Right cardiac atrium (tissue), 5 donors: ENCODE data around the gene CPNE5. TPM values are rescaled to one million over a fixed set of nuclear protein-coding genes. Genes with fewer than 3 reads are reported as not detected.

Experiments used
- ATAC-seq, 2 donors: fragments of 200-7000 bp; cut with Tn5 transposase; one replicate each; pipeline versions ENCODE4 v1.8.0 to v1.9.1; 2020; ENCODE audit warnings: moderate library complexity in 2 of 2, mild to moderate bottlenecking in 1 of 2
- DNase-seq, 3 donors: peaks; one replicate each; pipeline ENCODE4 v3.0.0-alpha.2; 2020
- H3K27ac ChIP-seq: one replicate; pipeline ENCODE4 v1.5.1; 2013; ENCODE audit warnings: mild to moderate bottlenecking, low read length, control low read depth, moderate library complexity
- H3K27me3 ChIP-seq: one replicate; pipeline ENCODE4 v1.6.1; 2013; ENCODE audit not compliant: control insufficient read depth, insufficient read depth
- H3K4me1 ChIP-seq: one replicate; pipeline ENCODE4 v1.6.1; 2013; ENCODE audit warnings: low read length; ENCODE audit not compliant: control insufficient read depth, insufficient read depth
- H3K4me3 ChIP-seq: one replicate; pipeline ENCODE4 v1.5.1; 2013; ENCODE audit warnings: low read length, control low read depth
- H3K9me3 ChIP-seq: one replicate; pipeline ENCODE4 v1.6.1; 2013; ENCODE audit warnings: low read length; ENCODE audit not compliant: control insufficient read depth
- WGBS: extraction: QIAGEN DNeasy Blood & Tissue Kit; methylation state at CpG from one replicate; pipeline ENCODE4 v1.1.7; 2013; 5-methylcytosine and 5-hydroxymethylcytosine counted together
- intact Hi-C, 4 donors: fragments of 100-400 bp; cut with DNase I; formaldehyde crosslinking; loops; one replicate each; pipeline versions ENCODE4 v1.11.0 to v1.14.0; 2022 to 2023
- polyA plus RNA-seq: library from polyadenylated mRNA; stranded (reverse); fragments of 200-250 nt; gene quantifications from one replicate; pipeline ENCODE4 v1.2.3, GENCODE V29; 2013
- total RNA-seq, 4 donors: library from RNA; stranded (reverse); fragmentation: NEBNext Ultra II Directional; extraction: Animal tissue kit (Norgen Biotek cat#: 25700); gene quantifications; one replicate each; pipeline ENCODE4 v1.2.1, GENCODE V29; 2021
- donor health status: healthy with polysubstance abuse.
- donor health status: DM: no; HTN: yes; CAD: no.
- donor health status: DM: no; HTN: no; CAD: no.
- donor health status: DM: no; HTN: yes; CAD: no; lungs with severe emphysema.
- donor health status: DM: yes; HTN: yes; CAD: no.

The CPNE5 gene
- total and polyA plus RNA-seq, 5 donors: 27.5 to 80.9 (median 64.6) TPM

GRCh38 chr6:36786055-36786675 lies 53.1 kb downstream of the CPNE5 start:
- Histone ChIP-seq H3K27ac (no peak overlapping the region), H3K4me3 (no peak overlapping the region), H3K4me1 (no peaks in the 10 kb centered on the region), H3K27me3 (no peaks in the 10 kb centered on the region), H3K9me3 (no peaks in the 10 kb centered on the region)
- intact Hi-C loops: no loop called here
- DNase-seq (peak in 1 of 3 donors; percentile 17), ATAC-seq (no peak)
- 57% methylated on average over 6 of the region's 6 CpGs for WGBS

DNA sequence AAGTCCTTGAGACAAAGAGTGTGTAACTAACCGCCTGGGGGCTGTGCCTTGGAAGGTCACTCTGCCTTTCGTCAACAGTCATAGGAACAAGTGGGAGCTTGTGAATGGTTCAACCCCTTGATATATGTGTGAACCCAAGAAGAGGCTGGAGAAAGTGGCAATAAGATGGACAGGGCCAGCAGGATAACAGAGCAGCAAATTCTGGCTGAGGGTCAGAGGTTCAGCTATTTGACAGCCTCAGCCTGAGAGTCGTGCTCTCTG lies 54.9 kb downstream of the CPNE5 start:
- intact Hi-C loops: no loop called here
- Histone ChIP-seq H3K4me1 (no peaks in the 10 kb centered on the region), H3K4me3 (no peak overlapping the region), H3K9me3 (no peaks in the 10 kb centered on the region), H3K27me3 (no peaks in the 10 kb centered on the region), H3K27ac (no peak overlapping the region)
- WGBS: 65% methylated on average over 3 of the region's 3 CpGs
- ATAC-seq: no peak
- no peak for DNase-seq

GRCh38 chr6:36783603-36784375 lies 55.5 kb downstream of the CPNE5 start:
- H3K27ac ChIP-seq: no peak overlapping the region
- intact Hi-C loops: no loop called here
- H3K4me1 ChIP-seq: no peaks in the 10 kb centered on the region
- ATAC-seq (peak; percentile 5 to 53), DNase-seq (no peak)
- no peak overlapping the region for H3K4me3 ChIP-seq
- no peaks in the 10 kb centered on the region for H3K27me3 ChIP-seq
- 69% methylated on average over 5 of the region's 5 CpGs for WGBS
- H3K9me3 ChIP-seq: no peaks in the 10 kb centered on the region

DNA sequence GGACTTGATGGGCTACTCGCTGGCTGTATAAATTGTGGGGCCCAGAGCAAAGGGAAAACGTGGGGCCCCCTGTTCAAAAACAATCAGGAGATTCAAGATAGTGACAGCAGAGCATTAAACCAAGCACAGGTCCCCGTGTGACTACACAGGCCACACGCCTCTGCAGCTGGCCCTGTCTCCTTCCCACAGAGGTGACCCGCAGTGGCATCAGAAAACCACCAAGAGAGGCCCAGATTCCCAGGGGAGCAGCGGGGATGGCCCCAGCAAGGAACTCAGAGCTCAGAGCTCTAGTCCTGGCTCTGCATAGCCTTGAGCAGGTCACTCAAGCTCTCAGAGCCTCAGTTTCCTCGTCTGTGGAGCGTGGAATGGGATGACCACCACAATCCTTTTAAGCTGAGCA lies 57.6 kb downstream of the CPNE5 start:
- peak in 1 of 3 donors; percentile 23 for DNase-seq

DNA sequence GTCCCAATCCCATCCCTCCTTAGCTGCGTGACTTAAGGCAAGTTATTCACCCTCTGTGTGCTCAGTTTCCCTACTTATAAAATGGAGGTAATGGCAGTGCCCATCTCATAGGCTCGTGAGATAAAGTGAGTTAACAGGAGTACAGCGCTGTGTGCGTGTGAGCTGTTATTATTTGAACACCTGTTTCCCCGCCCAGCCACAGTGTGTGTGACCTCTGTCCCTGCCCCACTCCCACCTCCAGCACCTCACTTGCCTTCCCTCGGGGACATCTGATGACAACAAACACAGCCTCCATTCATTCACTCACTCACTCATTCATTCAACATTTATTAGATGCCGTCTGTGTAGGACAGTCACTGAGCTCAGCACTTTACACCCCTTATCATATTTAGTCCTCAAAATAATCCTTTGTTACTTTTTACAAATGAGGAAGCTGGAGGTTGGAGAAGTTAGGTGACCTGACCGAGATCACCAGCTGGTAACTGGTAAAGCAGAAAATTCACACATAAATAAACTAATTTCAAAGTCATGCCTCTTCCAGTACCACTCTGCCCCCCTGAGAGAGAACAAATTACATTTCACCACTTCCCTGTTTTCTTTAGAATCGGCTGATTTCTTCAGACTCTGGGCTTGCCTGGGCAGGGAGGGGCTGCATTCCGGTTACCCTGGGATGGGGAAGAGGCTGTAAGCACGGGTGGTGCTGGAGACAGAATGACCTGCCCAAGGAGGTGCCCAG lies 58.6 kb downstream of the CPNE5 start:
- WGBS: 69% methylated on average over 11 of the region's 11 CpGs
- DNase-seq (peak in 1 of 3 donors; percentile 41), ATAC-seq (no peak)
- Histone ChIP-seq H3K9me3 (no peaks in the 10 kb centered on the region), H3K27me3 (no peaks in the 10 kb centered on the region), H3K4me3 (no peak overlapping the region), H3K4me1 (no peaks in the 10 kb centered on the region), H3K27ac (no peak overlapping the region)
- intact Hi-C loops: no loop called here

More for the DNA sequence above, 57.6 kb downstream of the CPNE5 start:
- no peaks in the 10 kb centered on the region for H3K27me3 ChIP-seq
- ATAC-seq: no peak
- intact Hi-C loops: no loop called here
- no peaks in the 10 kb centered on the region for H3K9me3 ChIP-seq
- no peak overlapping the region for H3K4me3 ChIP-seq
- no peaks in the 10 kb centered on the region for H3K4me1 ChIP-seq
- 81% methylated on average over 8 of the region's 8 CpGs for whole genome bisulfite sequencing
- no peak overlapping the region for H3K27ac ChIP-seq

- Histone ChIP-seq H3K4me1 (no peaks in the 10 kb centered on the region), H3K4me3 (no peak overlapping the region), H3K27ac (no peak overlapping the region), H3K27me3 (no peaks in the 10 kb centered on the region), H3K9me3 (no peaks in the 10 kb centered on the region)
- DNase-seq (peak in 1 of 3 donors; percentile 12), ATAC-seq (no peak)
- 69% methylated on average over 5 of the region's 5 CpGs for WGBS
- intact Hi-C loops: no loop called here
Measured at GRCh38 chr6:36779227-36779626, 60.0 kb downstream of the CPNE5 start.

GRCh38 chr6:36777801-36778200 lies 61.4 kb downstream of the CPNE5 start:
- Histone ChIP-seq H3K27me3 (no peaks in the 10 kb centered on the region), H3K4me3 (no peak overlapping the region), H3K4me1 (no peaks in the 10 kb centered on the region), H3K27ac (no peak overlapping the region), H3K9me3 (no peaks in the 10 kb centered on the region)
- DNase-seq (peak in 1 of 3 donors; percentile 19), ATAC-seq (no peak)
- WGBS: 57% methylated on average over 5 of the region's 5 CpGs
- intact Hi-C loops: no loop called here

GRCh38 chr6:36776167-36776566 lies 63.1 kb downstream of the CPNE5 start:
- intact Hi-C loops: no loop called here

DNA sequence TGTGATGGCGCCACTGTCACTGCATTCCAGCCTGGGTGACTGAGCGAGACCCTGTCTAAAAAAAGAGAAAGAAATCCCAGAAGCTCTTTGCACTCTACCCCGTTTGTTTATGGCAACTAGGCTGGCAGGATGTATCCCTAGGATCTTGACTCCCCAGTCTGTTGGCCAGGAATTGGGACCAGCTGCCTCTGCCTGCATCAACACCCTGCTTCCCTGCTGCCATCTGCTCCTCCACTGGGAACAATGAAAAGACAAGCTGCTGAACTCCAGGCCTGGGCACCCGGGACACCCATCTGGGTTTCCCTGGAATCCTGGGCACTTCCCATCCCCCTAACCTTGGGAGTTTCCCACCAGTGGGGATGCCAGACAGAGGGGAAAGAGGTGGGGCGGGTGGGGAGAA lies 64.9 kb downstream of the CPNE5 start:
- ATAC-seq (no peak), DNase-seq (peak in 1 of 3 donors; percentile 10)
- H3K4me3 ChIP-seq: no peak overlapping the region
- no peaks in the 10 kb centered on the region for H3K27me3 ChIP-seq
- 85% methylated on average over 5 of the region's 5 CpGs for WGBS
- no peak overlapping the region for H3K27ac ChIP-seq
- no peaks in the 10 kb centered on the region for H3K9me3 ChIP-seq
- H3K4me1 ChIP-seq: no peaks in the 10 kb centered on the region
- intact Hi-C loops: loop anchor here in 1 of 4 donors (5.0 kb wide), 1 partner anchor 58 kb away; no protein-coding TSS in a partner anchor

More at GRCh38 chr6:36776167-36776566, 63.1 kb downstream of the CPNE5 start:
- no peak for DNase-seq
- no peaks in the 10 kb centered on the region for H3K4me1 ChIP-seq
- ATAC-seq: no peak
- no peaks in the 10 kb centered on the region for H3K27me3 ChIP-seq
- no peaks in the 10 kb centered on the region for H3K9me3 ChIP-seq
- H3K4me3 ChIP-seq: no peak overlapping the region
- H3K27ac ChIP-seq: no peak overlapping the region
- 86% methylated on average over 5 of the region's 5 CpGs for WGBS

DNA sequence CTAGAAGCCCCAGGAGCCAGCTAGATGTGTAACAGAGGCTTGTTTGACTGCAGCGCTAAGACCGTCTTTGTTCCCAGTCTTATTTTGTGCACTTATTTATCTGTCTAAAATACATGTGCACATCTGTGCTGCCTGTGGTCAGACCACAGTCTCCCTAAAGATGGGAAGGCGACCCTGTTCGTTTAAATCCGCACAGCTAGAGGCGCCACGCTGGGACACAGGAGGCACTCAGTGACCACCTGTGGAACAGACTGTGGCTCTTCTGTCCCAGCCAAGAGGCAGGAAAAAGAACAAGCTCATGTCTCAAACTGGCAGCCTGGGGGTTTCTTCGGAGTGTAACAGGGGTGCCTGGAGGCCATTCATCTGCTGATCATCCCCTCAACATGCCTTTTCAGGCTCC lies 66.8 kb downstream of the CPNE5 start:
- DNase-seq (no peak), ATAC-seq (no peak)
- 91% methylated on average over 8 of the region's 8 CpGs for WGBS
- no peak overlapping the region for H3K4me3 ChIP-seq
- H3K9me3 ChIP-seq: no peaks in the 10 kb centered on the region
- H3K27ac ChIP-seq: no peak overlapping the region
- H3K27me3 ChIP-seq: no peaks in the 10 kb centered on the region
- H3K4me1 ChIP-seq: no peaks in the 10 kb centered on the region
- intact Hi-C loops: loop anchor here in 1 of 4 donors (5.0 kb wide), 1 partner anchor 60 kb away; no protein-coding TSS in a partner anchor

DNA sequence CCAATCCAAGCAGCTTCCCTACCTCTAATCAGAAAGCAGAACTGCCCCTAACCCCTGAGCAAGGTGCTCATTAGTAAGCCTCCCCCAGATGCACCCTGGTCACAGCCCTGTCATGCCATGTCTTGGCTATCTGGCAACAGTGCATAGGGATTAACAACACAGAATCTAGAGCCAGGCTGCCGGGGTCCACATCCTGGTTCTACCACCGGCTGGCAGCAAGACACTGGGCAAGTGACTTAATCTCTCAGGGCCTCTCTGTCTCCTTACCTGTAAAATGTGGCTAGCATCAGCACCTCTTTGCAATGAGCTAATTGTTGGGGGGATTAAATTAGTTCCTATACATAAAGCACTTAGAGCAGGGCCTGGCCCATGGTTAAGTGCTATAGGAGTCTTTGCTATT lies 68.1 kb downstream of the CPNE5 start:
- no peaks in the 10 kb centered on the region for H3K27me3 ChIP-seq
- no peaks in the 10 kb centered on the region for H3K9me3 ChIP-seq
- 85% methylated on average over 2 of the region's 2 CpGs for WGBS
- H3K4me1 ChIP-seq: no peaks in the 10 kb centered on the region
- H3K4me3 ChIP-seq: no peak overlapping the region
- DNase-seq (no peak), ATAC-seq (no peak)
- intact Hi-C loops: loop anchor here in 1 of 4 donors (5.0 kb wide), 1 partner anchor 61 kb away; no protein-coding TSS in a partner anchor
- H3K27ac ChIP-seq: no peak overlapping the region
